Sigmoid colon (tissue), 7 donors: ENCODE results near the gene LAMTOR4. TPM values are rescaled to one million over a fixed set of nuclear protein-coding genes. Genes with fewer than 3 reads are reported as not detected.

ENCODE experiments used
- DNase-seq: peaks from one replicate; pipeline ENCODE4 v3.0.0-alpha.2; 2019
- H3K27ac ChIP-seq, 4 donors: fragments of 200-600 bp; sonication (generic); one replicate each; pipeline ENCODE4 v1.5.1; 2016 to 2019; ENCODE audit warnings: mild to moderate bottlenecking in 1 of 4
- H3K27me3 ChIP-seq, 3 donors: fragments of 200-600 bp; sonication (generic); one replicate each; pipeline ENCODE4 v1.5.1; 2019; ENCODE audit warnings: mild to moderate bottlenecking in 1 of 3
- H3K36me3 ChIP-seq, 4 donors: fragments of 200-600 bp; sonication (generic); one replicate each; pipeline ENCODE4 v1.5.1; 2016 to 2019
- H3K4me1 ChIP-seq, 4 donors: fragments of 200-600 bp; sonication (generic); one replicate each; pipeline ENCODE4 v1.5.1; 2017 to 2019
- H3K4me3 ChIP-seq, 4 donors: fragments of 200-600 bp; sonication (generic); one replicate each; pipeline ENCODE4 v1.5.1; 2017 to 2019; ENCODE audit warnings: mild to moderate bottlenecking in 2 of 4, moderate library complexity in 1 of 4
- H3K9me3 ChIP-seq, 4 donors: fragments of 200-600 bp in 3 of 4; sonication (generic) in 3 of 4; one replicate each; pipeline versions ENCODE4 v1.5.1 to v1.6.1; 2013 to 2019
- CTCF ChIP-seq, 4 experiments: fragments of 450-650 bp in 3 of 4; fragments of 200-600 bp in 1 of 4; IDR thresholded peaks; one replicate each; pipeline ENCODE4 v1.5.1; 2016 to 2019; ENCODE audit warnings: antibody characterized with exemption in 4 of 4, mild to moderate bottlenecking in 3 of 4, moderate library complexity in 2 of 4
- EP300 ChIP-seq, 4 donors: sonication (generic); formaldehyde crosslinking; IDR thresholded peaks; one replicate each; pipeline ENCODE4 v1.6.1; 2017; ENCODE audit warnings: antibody characterized with exemption in 4 of 4
- POLR2A ChIP-seq, 2 donors: fragments of 450-650 bp; IDR thresholded peaks; one replicate each; pipeline ENCODE4 v1.6.1; 2016; ENCODE audit warnings: antibody characterized with exemption in 2 of 2, mild to moderate bottlenecking in 2 of 2, moderate library complexity in 2 of 2
- POLR2AphosphoS5 ChIP-seq, 4 donors: sonication (generic); formaldehyde crosslinking; IDR thresholded peaks; one replicate each; pipeline ENCODE4 v1.6.1; 2017; ENCODE audit warnings: antibody characterized with exemption in 4 of 4
- WGBS, 2 donors: extraction: QIAGEN DNeasy Blood & Tissue Kit; methylation state at CpG; one replicate each; pipeline ENCODE4 v1.1.7; 2013; 5-methylcytosine and 5-hydroxymethylcytosine counted together
- intact Hi-C: fragments of 100-400 bp; cut with DNase I; formaldehyde crosslinking; loops from one replicate; pipeline ENCODE4 v1.15.1; 2023
- polyA plus RNA-seq, 3 donors: library from polyadenylated mRNA; stranded (reverse); fragments of 200-250 nt; gene quantifications; one replicate each; pipeline ENCODE4 v1.2.3, GENCODE V29; 2013
- total RNA-seq, 4 donors: library from RNA; depleted of rRNA; stranded (reverse); fragments of >200 nt; gene quantifications; one replicate each; pipeline ENCODE4 v1.1.0, GENCODE V29; 2016
- donor health status: healthy with polysubstance abuse.
- donor health status: Bipolar disorder and iron deficiency.
- donor health status: healthy.

The LAMTOR4 gene
- total RNA-seq (100 to 1,000 TPM; 222 to 309 (median 264) TPM), polyA plus RNA-seq (100 to 1,000 TPM; 409 to 626 (median 469) TPM)

GRCh38 chr7:100148559-100149328 lies at the start of gene LAMTOR4:
LAMTOR4 (plus strand) TSS chr7:100148918; CDS start chr7:100148973, 55 bp downstream.
- intact Hi-C loops = no loop called here
- Histone ChIP-seq H3K36me3 (peaks cover 0 to 18% (median 6%) of the 10 kb centered on the region in 4 donors), H3K4me3 (peak within 1 kb of the TSS; percentile 79 to 96 (median 88)), H3K9me3 (no peaks in the 10 kb centered on the region), H3K27ac (peak within 1 kb of the TSS; percentile 87 to 92 (median 88)), H3K4me1 (peaks cover 0 to 18% (median 16%) of the 10 kb centered on the region in 4 donors), H3K27me3 (no peaks in the 10 kb centered on the region)
- 0 to 1% methylated on average over 46 of the region's 46 CpGs for WGBS, 2 donors
- TF ChIP-seq POLR2A (IDR thresholded peaks at IDR 0.05) (peak; percentile 31 to 71), EP300 (IDR thresholded peaks at IDR 0.05) (no peak), POLR2AphosphoS5 (IDR thresholded peaks at IDR 0.05) (peak; percentile 82 to 96 (median 88)), CTCF (IDR thresholded peaks at IDR 0.05) (no peak)
- DNase-seq = peak; percentile 100

DNA sequence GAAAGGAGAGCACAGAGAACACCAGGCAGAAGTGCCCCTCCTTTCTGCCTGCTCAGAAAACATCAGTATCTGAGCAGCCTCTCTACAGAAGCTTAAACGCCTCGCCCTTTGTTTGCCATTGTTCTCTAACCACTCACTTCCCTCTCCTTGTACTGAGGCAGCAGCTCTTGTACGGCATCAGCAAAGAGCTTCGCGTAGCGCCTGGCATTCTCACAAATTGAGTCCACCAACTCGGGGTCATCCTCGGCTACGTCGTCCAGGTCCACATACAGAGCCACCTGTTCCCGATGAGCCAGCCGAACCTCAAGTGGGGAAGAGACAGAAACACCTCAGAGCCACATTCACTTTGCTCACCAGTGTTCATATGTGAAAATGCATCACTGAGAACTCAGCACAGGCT lies 49.3 kb upstream of the LAMTOR4 start:
- H3K27ac ChIP-seq = peak overlapping the region; percentile 95 to 99 (median 97)
- H3K4me1 ChIP-seq = peaks cover 0 to 41% (median 25%) of the 10 kb centered on the region in 4 donors
- peaks cover 42 to 71% (median 47%) of the 10 kb centered on the region in 4 donors for H3K36me3 ChIP-seq
- no peak for DNase-seq
- intact Hi-C loops = no loop called here
- no peaks in the 10 kb centered on the region for H3K9me3 ChIP-seq
- no peak for TF ChIP-seq POLR2A (IDR thresholded peaks at IDR 0.05)
- TF ChIP-seq EP300 (IDR thresholded peaks at IDR 0.05) = no peak
- no peak for TF ChIP-seq CTCF (IDR thresholded peaks at IDR 0.05)
- TF ChIP-seq POLR2AphosphoS5 (IDR thresholded peaks at IDR 0.05) = no peak
- H3K27me3 ChIP-seq = no peaks in the 10 kb centered on the region
- WGBS, 2 donors = 30 to 56% methylated on average over 12 of the region's 12 CpGs
- H3K4me3 ChIP-seq = peak overlapping the region; percentile 66 to 89 (median 82)

GRCh38 chr7:100100420-100101015 lies 48.2 kb upstream of the LAMTOR4 start:
- Histone ChIP-seq H3K36me3 (peaks cover 31 to 71% (median 43%) of the 10 kb centered on the region in 4 donors), H3K27me3 (no peaks in the 10 kb centered on the region)

More at GRCh38 chr7:100100420-100101015, 48.2 kb upstream of the LAMTOR4 start:
- Histone ChIP-seq H3K4me3 (peak overlapping the region; percentile 66 to 89 (median 82)), H3K4me1 (peaks cover 0 to 41% (median 25%) of the 10 kb centered on the region in 4 donors), H3K27ac (peak overlapping the region; percentile 95 to 99 (median 97)), H3K9me3 (no peaks in the 10 kb centered on the region)
- TF ChIP-seq EP300 (IDR thresholded peaks at IDR 0.05) = peak in 1 of 4 donors; percentile 62
- peak; percentile 64 to 84 (median 81) for TF ChIP-seq POLR2AphosphoS5 (IDR thresholded peaks at IDR 0.05)
- TF ChIP-seq CTCF (IDR thresholded peaks at IDR 0.05) = no peak
- no peak for TF ChIP-seq POLR2A (IDR thresholded peaks at IDR 0.05)
- intact Hi-C loops = loop anchor here (1.0 to 2.0 kb wide), 4 partner anchors 12 to 51 kb away; partner anchors contain the start of genes CNPY4, COPS6, MBLAC1 and TAF6
- 0 to 1% methylated on average over 61 of the region's 61 CpGs for WGBS, 2 donors
- peak; percentile 97 for DNase-seq
